Cortex of kidney (tissue), 1 donor: Measurements from ENCODE around the gene MFNG.
"Not testable (repeated sequence)": the region's sequence is repeated elsewhere in the genome, so short reads cannot be mapped to it uniquely, and the experiment has no call there.

ENCODE experiments used
- DNase-seq: peaks from one replicate; lab custom pipeline; 2025; lab: John Stamatoyannopoulos, UW

The MFNG gene

GRCh38 chr22:37486224-37486845 is at the start of gene MFNG:
MFNG (minus strand) TSS chr22:37486384; CDS start chr22:37486177, 207 bp downstream.
- no peak for DNase-seq

GRCh38 chr22:37535159-37535558 is 49.0 kb upstream of the MFNG start:
- DNase-seq, result no peak

GRCh38 chr22:37534445-37534844 is 48.3 kb upstream of the MFNG start:
- DNase-seq, result no peak

- no peak for DNase-seq
Measured at GRCh38 chr22:37533995-37534394, 47.8 kb upstream of the MFNG start.

GRCh38 chr22:37529652-37530345 is 43.6 kb upstream of the MFNG start:
- no peak for DNase-seq

GRCh38 chr22:37527952-37528351 is 41.8 kb upstream of the MFNG start:
- not testable (repeated sequence) for DNase-seq

GRCh38 chr22:37527081-37527752 is 41.0 kb upstream of the MFNG start:
- not testable (repeated sequence) for DNase-seq

- DNase-seq, result no peak
Measured at GRCh38 chr22:37526376-37526775, 40.2 kb upstream of the MFNG start.

- DNase-seq, result no peak
Measured at GRCh38 chr22:37525746-37526350, 39.7 kb upstream of the MFNG start.

- no peak for DNase-seq
Measured at GRCh38 chr22:37525073-37525745, 39.0 kb upstream of the MFNG start.

- DNase-seq, result no peak
Measured at GRCh38 chr22:37522482-37522881, 36.3 kb upstream of the MFNG start.

GRCh38 chr22:37521236-37521739 is 35.1 kb upstream of the MFNG start:
- DNase-seq, result no peak

- no peak for DNase-seq
Measured at GRCh38 chr22:37520776-37521191, 34.6 kb upstream of the MFNG start.

GRCh38 chr22:37519268-37520195 is 33.3 kb upstream of the MFNG start, which contains the start of gene CARD10:
CARD10 (minus strand) TSS chr22:37519415; CDS start chr22:37519200, 215 bp downstream.
- no peak for DNase-seq

GRCh38 chr22:37518509-37519267 is 32.5 kb upstream of the MFNG start:
- no peak for DNase-seq

GRCh38 chr22:37517826-37518450 is 31.8 kb upstream of the MFNG start:
- no peak for DNase-seq

- DNase-seq, result no peak
Measured at GRCh38 chr22:37516456-37516855, 30.3 kb upstream of the MFNG start.

GRCh38 chr22:37515901-37516300 is 29.7 kb upstream of the MFNG start:
- no peak for DNase-seq

GRCh38 chr22:37514526-37515051 is 28.4 kb upstream of the MFNG start:
- DNase-seq, result no peak
